Tibial nerve (tissue), 3 donors: ENCODE measurements around the gene ACTL10.

Experiments used
- POLR2A ChIP-seq, 2 donors: fragments of 450-650 bp; IDR thresholded peaks; one replicate each; pipeline ENCODE4 v1.6.1; 2017; ENCODE audit warnings: antibody characterized with exemption in 2 of 2, mild to moderate bottlenecking in 2 of 2, moderate library complexity in 2 of 2
- TF ChIP-seq, protein P1 (sequence below), 5 experiments: fragments of 200-600 bp in 3 of 5; fragments of 450-650 bp in 2 of 5; sonication (generic) in 3 of 5; IDR thresholded peaks; one replicate each; pipeline ENCODE4 v1.5.1; 2016 to 2019; ENCODE audit warnings: antibody characterized with exemption in 5 of 5, mild to moderate bottlenecking in 3 of 5, moderate library complexity in 2 of 5

GRCh38 chr20:33685328-33686099 lies 18.8 kb downstream of the ACTL10 start:
- TF ChIP-seq, protein P1, sequence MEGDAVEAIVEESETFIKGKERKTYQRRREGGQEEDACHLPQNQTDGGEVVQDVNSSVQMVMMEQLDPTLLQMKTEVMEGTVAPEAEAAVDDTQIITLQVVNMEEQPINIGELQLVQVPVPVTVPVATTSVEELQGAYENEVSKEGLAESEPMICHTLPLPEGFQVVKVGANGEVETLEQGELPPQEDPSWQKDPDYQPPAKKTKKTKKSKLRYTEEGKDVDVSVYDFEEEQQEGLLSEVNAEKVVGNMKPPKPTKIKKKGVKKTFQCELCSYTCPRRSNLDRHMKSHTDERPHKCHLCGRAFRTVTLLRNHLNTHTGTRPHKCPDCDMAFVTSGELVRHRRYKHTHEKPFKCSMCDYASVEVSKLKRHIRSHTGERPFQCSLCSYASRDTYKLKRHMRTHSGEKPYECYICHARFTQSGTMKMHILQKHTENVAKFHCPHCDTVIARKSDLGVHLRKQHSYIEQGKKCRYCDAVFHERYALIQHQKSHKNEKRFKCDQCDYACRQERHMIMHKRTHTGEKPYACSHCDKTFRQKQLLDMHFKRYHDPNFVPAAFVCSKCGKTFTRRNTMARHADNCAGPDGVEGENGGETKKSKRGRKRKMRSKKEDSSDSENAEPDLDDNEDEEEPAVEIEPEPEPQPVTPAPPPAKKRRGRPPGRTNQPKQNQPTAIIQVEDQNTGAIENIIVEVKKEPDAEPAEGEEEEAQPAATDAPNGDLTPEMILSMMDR (IDR thresholded peaks at IDR 0.05): no peak
- no peak for TF ChIP-seq POLR2A (IDR thresholded peaks at IDR 0.05)
